Fibroblast of lung (primary cell): ENCODE results near the gene DMWD. TPM values are rescaled to one million over a fixed set of nuclear protein-coding genes. Genes with fewer than 3 reads are reported as not detected.

Source experiments
- DNase-seq, 2 donors: peaks; one replicate each; pipeline versions ENCODE4 v3.0.0 to v3.0.0-alpha.2; 2010; ENCODE audit warnings: low read depth in 2 of 2
- H2AFZ ChIP-seq: 2 replicates; pipeline ENCODE4 v1.5.1; 2012; ENCODE audit warnings: low read length, control low read depth, inconsistent platforms
- H3K27ac ChIP-seq: 2 replicates; pipeline ENCODE4 v1.5.1; 2011; ENCODE audit warnings: low read length, control low read depth; ENCODE audit not compliant: insufficient read depth
- H3K27me3 ChIP-seq: 2 replicates; pipeline ENCODE4 v1.5.1; 2011; ENCODE audit warnings: mild to moderate bottlenecking, low read length; ENCODE audit not compliant: control insufficient read depth, insufficient read depth
- H3K36me3 ChIP-seq: 2 replicates; pipeline ENCODE4 v1.5.1; 2011; ENCODE audit warnings: low read length; ENCODE audit not compliant: control insufficient read depth, insufficient read depth
- H3K4me1 ChIP-seq: 2 replicates; pipeline ENCODE4 v1.5.1; 2011; ENCODE audit warnings: low read length; ENCODE audit not compliant: control insufficient read depth, insufficient read depth; ENCODE audit errors: extremely low read depth
- H3K4me2 ChIP-seq: 2 replicates; pipeline ENCODE4 v1.5.1; 2011; ENCODE audit warnings: low read length, control low read depth; ENCODE audit not compliant: insufficient read depth; ENCODE audit errors: extremely low read depth
- H3K4me3 ChIP-seq, 4 experiments: fragments of 200-600 bp in 1 of 4; sonication (generic) in 1 of 4; replicated peaks in 1 of 4; 2 replicates each; pipeline ENCODE4 v1.5.1; 2011 to 2016; ENCODE audit warnings: low read length in 4 of 4, low read depth in 3 of 4, mild to moderate bottlenecking in 3 of 4, control low read depth in 2 of 4, inconsistent platforms in 1 of 4, mixed read lengths in 1 of 4; ENCODE audit not compliant: insufficient read depth in 1 of 4; ENCODE audit errors: control extremely low read depth in 1 of 4
- H3K79me2 ChIP-seq: 2 replicates; pipeline ENCODE4 v1.5.1; 2012; ENCODE audit warnings: mild to moderate bottlenecking, low read length, inconsistent platforms; ENCODE audit not compliant: control insufficient read depth, insufficient read depth
- H3K9ac ChIP-seq: 2 replicates; pipeline ENCODE4 v1.5.1; 2011; ENCODE audit warnings: mild to moderate bottlenecking, low read length, control low read depth; ENCODE audit not compliant: insufficient read depth
- H3K9me3 ChIP-seq: 2 replicates; pipeline ENCODE4 v1.5.1; 2012; ENCODE audit warnings: low read depth, low read length; ENCODE audit not compliant: control insufficient read depth, insufficient read depth
- H4K20me1 ChIP-seq: 2 replicates; pipeline ENCODE4 v1.5.1; 2011; ENCODE audit warnings: low read length; ENCODE audit not compliant: control insufficient read depth, insufficient read depth; ENCODE audit errors: extremely low read depth
- EZH2 ChIP-seq: IDR thresholded peaks from 2 replicates; pipeline ENCODE4 v1.5.1; 2012; ENCODE audit warnings: low read length, control low read depth, mild to moderate bottlenecking; ENCODE audit errors: missing control alignments
- polyA plus RNA-seq, 2 donors: library from polyadenylated mRNA; depleted of rRNA in 1 of 2; stranded (reverse) in 1 of 2; unstranded in 1 of 2; fragments of >200 nt; gene quantifications; 2 replicates each; pipeline ENCODE4 v1.2.1, GENCODE V29; 2011 to 2012; ENCODE audit warnings: missing spikeins in 1 of 2
- total RNA-seq: library from RNA; depleted of rRNA; stranded (reverse); fragments of >200 nt; gene quantifications from 2 replicates; pipeline ENCODE4 v1.2.1, GENCODE V29; 2014
- TF ChIP-seq, protein P1 (sequence below), 2 donors: IDR thresholded peaks in 1 of 2; conservative IDR thresholded peaks in 1 of 2; 1 replicate in 1 of 2; 2 replicates in 1 of 2; pipeline ENCODE4 v1.5.1; 2011 to 2012; ENCODE audit warnings: low read length in 2 of 2, control low read depth in 1 of 2, inconsistent platforms in 1 of 2, low read depth in 1 of 2, mild to moderate bottlenecking in 1 of 2

DMWD gene
- total and polyA plus RNA-seq, 2 donors (not counting 1 experiment from before 2014, with no cell fraction given), result 18.1 to 33.5 TPM

GRCh38 chr19:45764475-45764874, 28.2 kb downstream of the DMWD start:
- no peak for DNase-seq
- no peaks in the 10 kb centered on the region for H3K9me3 ChIP-seq
- no peak overlapping the region for H3K27ac ChIP-seq
- peaks cover 4% of the 10 kb centered on the region for H3K79me2 ChIP-seq
- no peak overlapping the region for H3K9ac ChIP-seq
- no peak overlapping the region for H3K4me2 ChIP-seq
- H3K27me3 ChIP-seq, result no peaks in the 10 kb centered on the region
- H3K36me3 ChIP-seq, result peaks cover 2% of the 10 kb centered on the region
- TF ChIP-seq, protein P1, sequence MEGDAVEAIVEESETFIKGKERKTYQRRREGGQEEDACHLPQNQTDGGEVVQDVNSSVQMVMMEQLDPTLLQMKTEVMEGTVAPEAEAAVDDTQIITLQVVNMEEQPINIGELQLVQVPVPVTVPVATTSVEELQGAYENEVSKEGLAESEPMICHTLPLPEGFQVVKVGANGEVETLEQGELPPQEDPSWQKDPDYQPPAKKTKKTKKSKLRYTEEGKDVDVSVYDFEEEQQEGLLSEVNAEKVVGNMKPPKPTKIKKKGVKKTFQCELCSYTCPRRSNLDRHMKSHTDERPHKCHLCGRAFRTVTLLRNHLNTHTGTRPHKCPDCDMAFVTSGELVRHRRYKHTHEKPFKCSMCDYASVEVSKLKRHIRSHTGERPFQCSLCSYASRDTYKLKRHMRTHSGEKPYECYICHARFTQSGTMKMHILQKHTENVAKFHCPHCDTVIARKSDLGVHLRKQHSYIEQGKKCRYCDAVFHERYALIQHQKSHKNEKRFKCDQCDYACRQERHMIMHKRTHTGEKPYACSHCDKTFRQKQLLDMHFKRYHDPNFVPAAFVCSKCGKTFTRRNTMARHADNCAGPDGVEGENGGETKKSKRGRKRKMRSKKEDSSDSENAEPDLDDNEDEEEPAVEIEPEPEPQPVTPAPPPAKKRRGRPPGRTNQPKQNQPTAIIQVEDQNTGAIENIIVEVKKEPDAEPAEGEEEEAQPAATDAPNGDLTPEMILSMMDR (conservative IDR thresholded peaks at IDR 0.05 in 1 of 2, IDR thresholded peaks at IDR 0.05 in 1 of 2; ENCODE audit: low read depth in 1 of 2, low read length in 2 of 2), result no peak
- H4K20me1 ChIP-seq, result no peaks in the 10 kb centered on the region
- peaks cover 20% of the 10 kb centered on the region for H3K4me1 ChIP-seq
- no peak overlapping the region for H2AFZ ChIP-seq
- no peak overlapping the region for H3K4me3 ChIP-seq

DNA sequence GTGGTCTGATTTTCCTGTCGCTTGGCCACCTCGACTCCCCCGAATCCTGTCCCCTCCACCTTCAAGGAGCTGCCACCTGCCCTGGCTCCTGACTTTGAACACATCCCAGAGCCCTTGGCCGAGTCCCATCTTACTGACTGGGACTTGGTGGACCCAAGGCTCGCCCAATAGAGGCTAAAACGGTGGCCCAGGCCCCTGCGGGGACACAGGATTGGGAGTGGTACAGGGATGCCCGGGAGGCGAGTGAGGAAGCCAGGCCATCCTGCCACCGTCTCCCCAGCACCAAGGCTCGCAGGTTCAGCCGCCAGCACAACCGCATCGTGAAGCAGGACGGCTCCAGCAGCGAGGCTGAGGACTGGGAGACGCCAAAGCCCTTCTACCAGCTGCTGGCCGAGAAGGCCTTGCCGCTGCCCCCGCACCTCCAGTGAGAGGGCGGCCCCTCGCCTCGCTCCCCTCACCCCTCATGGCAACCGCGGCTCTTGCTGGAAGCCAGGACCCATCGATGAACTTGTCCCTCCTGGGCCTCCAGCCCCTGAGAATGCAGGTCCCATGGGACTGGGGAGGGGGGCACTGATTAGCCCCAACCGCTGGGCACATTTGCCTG, 28.9 kb downstream of the DMWD start:
- H2AFZ ChIP-seq, result no peak overlapping the region
- H3K9ac ChIP-seq, result no peak overlapping the region
- H3K4me3 ChIP-seq, result no peak overlapping the region
- peaks cover 4% of the 10 kb centered on the region for H3K79me2 ChIP-seq
- no peak overlapping the region for H3K4me2 ChIP-seq
- no peak for DNase-seq
- no peak overlapping the region for H3K27ac ChIP-seq
- no peaks in the 10 kb centered on the region for H3K27me3 ChIP-seq
- peaks cover 20% of the 10 kb centered on the region for H3K4me1 ChIP-seq
- TF ChIP-seq EZH2, result no peak
- TF ChIP-seq, protein P1 (conservative IDR thresholded peaks at IDR 0.05 in 1 of 2, IDR thresholded peaks at IDR 0.05 in 1 of 2; ENCODE audit: low read depth in 1 of 2, low read length in 2 of 2), result no peak
- no peaks in the 10 kb centered on the region for H3K9me3 ChIP-seq
- H4K20me1 ChIP-seq, result no peaks in the 10 kb centered on the region
- peaks cover 2% of the 10 kb centered on the region for H3K36me3 ChIP-seq

GRCh38 chr19:45762870-45763631, 29.6 kb downstream of the DMWD start:
- no peak for DNase-seq
- H3K27ac ChIP-seq, result no peak overlapping the region
- H2AFZ ChIP-seq, result no peak overlapping the region
- H3K9ac ChIP-seq, result no peak overlapping the region
- no peak overlapping the region for H3K4me2 ChIP-seq
- H3K4me3 ChIP-seq, result no peak overlapping the region
- H3K27me3 ChIP-seq, result no peaks in the 10 kb centered on the region
- H3K9me3 ChIP-seq, result no peaks in the 10 kb centered on the region
- peaks cover 20% of the 10 kb centered on the region for H3K4me1 ChIP-seq
- peaks cover 4% of the 10 kb centered on the region for H3K79me2 ChIP-seq
- peaks cover 2% of the 10 kb centered on the region for H3K36me3 ChIP-seq
- no peaks in the 10 kb centered on the region for H4K20me1 ChIP-seq
- TF ChIP-seq EZH2, result no peak
- TF ChIP-seq, protein P1 (conservative IDR thresholded peaks at IDR 0.05 in 1 of 2, IDR thresholded peaks at IDR 0.05 in 1 of 2; ENCODE audit: low read depth in 1 of 2, low read length in 2 of 2), result no peak
